Left kidney (tissue), 2 donors: ENCODE results near the gene AZU1. TPM values are rescaled to one million over a fixed set of nuclear protein-coding genes. Genes with fewer than 3 reads are reported as not detected.

Source experiments
- DNase-seq: peaks from one replicate; pipeline ENCODE4 v3.0.0-alpha.2; 2013
- polyA plus RNA-seq: library from polyadenylated mRNA; unstranded; fragments of 120-200 nt; gene quantifications from one replicate; pipeline ENCODE4 v1.2.1, GENCODE V29; 2013; ENCODE audit not compliant: insufficient read length

The AZU1 gene
- polyA plus RNA-seq, 1 donor: 0.81 TPM

- no peak for DNase-seq
Observed at GRCh38 chr19:855566-856120, 28.0 kb downstream of the AZU1 start.

GRCh38 chr19:858284-858683, 30.6 kb downstream of the AZU1 start:
- DNase-seq: no peak

- DNase-seq: no peak
Observed at GRCh38 chr19:858868-859843, 31.5 kb downstream of the AZU1 start, which contains the start of gene CFD. CFD (plus strand) TSS chr19:859664; CDS start chr19:859690, 26 bp downstream.

GRCh38 chr19:861141-861755, 33.6 kb downstream of the AZU1 start:
- no peak for DNase-seq

- no peak for DNase-seq
Observed at GRCh38 chr19:861756-862580, 34.3 kb downstream of the AZU1 start.

- DNase-seq: no peak
Observed at GRCh38 chr19:862581-863314, 35.1 kb downstream of the AZU1 start.

GRCh38 chr19:863315-863620, 35.6 kb downstream of the AZU1 start:
- DNase-seq: no peak

- no peak for DNase-seq
Observed at GRCh38 chr19:866769-867300, 39.2 kb downstream of the AZU1 start.

- no peak for DNase-seq
Observed at GRCh38 chr19:867301-867793, 39.7 kb downstream of the AZU1 start.

GRCh38 chr19:867855-868457, 40.3 kb downstream of the AZU1 start:
- no peak for DNase-seq

- DNase-seq: no peak
Observed at GRCh38 chr19:868458-869244, 41.0 kb downstream of the AZU1 start.

- no peak for DNase-seq
Observed at GRCh38 chr19:869245-870177, 41.9 kb downstream of the AZU1 start.

GRCh38 chr19:870314-870713, 42.7 kb downstream of the AZU1 start:
- no peak for DNase-seq

- DNase-seq: no peak
Observed at GRCh38 chr19:870963-871401, 43.3 kb downstream of the AZU1 start.

- DNase-seq: no peak
Observed at GRCh38 chr19:871446-872265, 44.0 kb downstream of the AZU1 start.

GRCh38 chr19:872266-872951, 44.8 kb downstream of the AZU1 start:
- no peak for DNase-seq

- no peak for DNase-seq
Observed at GRCh38 chr19:873084-873483, 45.4 kb downstream of the AZU1 start.
